ENCODE results near the gene ASCC1.

Gene ASCC1

GRCh38 chr10:72056932-72057751 is 158.9 kb downstream of the ASCC1 start:
- Histone ChIP-seq H3K36me3 (replicated peaks) (no peaks in the 10 kb centered on the region), H3K9me3 (no peaks in the 10 kb centered on the region)
- in situ Hi-C loops (cut with MboI; ENCODE audit: low sequenced_read_pairs): no loop called here

DNA sequence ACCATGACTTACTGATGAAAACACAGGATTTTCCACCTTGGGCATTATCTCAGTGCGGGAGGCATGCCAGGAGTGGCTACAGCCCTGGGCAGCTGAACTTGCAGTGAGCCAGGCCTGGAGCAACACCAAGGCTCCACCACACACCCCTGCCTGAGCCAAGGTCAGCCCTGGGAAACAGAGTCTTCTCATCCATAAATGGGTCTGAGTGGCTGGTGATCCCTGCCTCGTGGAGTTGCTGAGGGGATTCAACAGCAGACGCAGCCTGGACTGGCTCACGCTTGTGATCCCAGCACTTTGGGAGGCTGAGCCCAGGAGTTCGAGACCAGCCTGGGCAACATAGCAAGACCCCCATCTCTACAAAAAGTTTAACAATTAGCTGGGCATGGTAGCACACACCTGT is 160.0 kb downstream of the ASCC1 start:
- Histone ChIP-seq H3K9me3 (no peaks in the 10 kb centered on the region), H3K27me3 (ENCODE audit: low read depth) (no peaks in the 10 kb centered on the region), H3K4me3 (no peak overlapping the region), H3K4me1 (no peaks in the 10 kb centered on the region), H3K36me3 (replicated peaks) (no peaks in the 10 kb centered on the region)
- in situ Hi-C loops (cut with MboI; ENCODE audit: low sequenced_read_pairs): no loop called here
- DNase-seq (ENCODE audit: low spot score in 2 of 2): no peak

More at GRCh38 chr10:72056932-72057751, 158.9 kb downstream of the ASCC1 start:
- Histone ChIP-seq H3K27me3 (ENCODE audit: low read depth) (no peaks in the 10 kb centered on the region), H3K4me1 (no peaks in the 10 kb centered on the region), H3K4me3 (no peak overlapping the region)
- no peak for DNase-seq (ENCODE audit: low spot score in 2 of 2)

- H3K27me3 ChIP-seq (ENCODE audit: low read depth): no peaks in the 10 kb centered on the region
- DNase-seq (ENCODE audit: low spot score in 2 of 2): no peak
- no peaks in the 10 kb centered on the region; the same call in 1 of the 2 replicates for H3K9me3 ChIP-seq
- in situ Hi-C loops (cut with MboI; ENCODE audit: low sequenced_read_pairs): no loop called here
- H3K36me3 ChIP-seq (replicated peaks): no peaks in the 10 kb centered on the region
- no peaks in the 10 kb centered on the region for H3K4me1 ChIP-seq
- H3K4me3 ChIP-seq: no peak overlapping the region
Measured at GRCh38 chr10:72053690-72054089, 162.4 kb downstream of the ASCC1 start.

GRCh38 chr10:72050873-72051272 is 165.2 kb downstream of the ASCC1 start:
- in situ Hi-C loops (cut with MboI; ENCODE audit: low sequenced_read_pairs): no loop called here
- peaks cover 4% of the 10 kb centered on the region for H3K4me1 ChIP-seq

GRCh38 chr10:72049969-72050781 is 165.9 kb downstream of the ASCC1 start:
- Histone ChIP-seq H3K27me3 (ENCODE audit: low read depth) (no peaks in the 10 kb centered on the region), H3K4me3 (no peak overlapping the region), H3K4me1 (peaks cover 4% of the 10 kb centered on the region), H3K36me3 (replicated peaks) (no peaks in the 10 kb centered on the region), H3K9me3 (no peaks in the 10 kb centered on the region; the same call in 1 of the 2 replicates)
- DNase-seq (ENCODE audit: low spot score in 2 of 2): no peak
- in situ Hi-C loops (cut with MboI; ENCODE audit: low sequenced_read_pairs): loop anchor here (5.0 kb wide), 1 partner anchor 172 kb away; no protein-coding TSS in a partner anchor

More at GRCh38 chr10:72050873-72051272, 165.2 kb downstream of the ASCC1 start:
- Histone ChIP-seq H3K27me3 (ENCODE audit: low read depth) (no peaks in the 10 kb centered on the region), H3K36me3 (replicated peaks) (no peaks in the 10 kb centered on the region), H3K4me3 (no peak overlapping the region), H3K9me3 (no peaks in the 10 kb centered on the region; the same call in 1 of the 2 replicates)
- DNase-seq (ENCODE audit: low spot score in 2 of 2): no peak

- no peaks in the 10 kb centered on the region for H3K36me3 ChIP-seq (replicated peaks)
- peaks cover 4% of the 10 kb centered on the region for H3K4me1 ChIP-seq
- no peaks in the 10 kb centered on the region; the same call in 1 of the 2 replicates for H3K9me3 ChIP-seq
- DNase-seq (ENCODE audit: low spot score in 2 of 2): no peak
- in situ Hi-C loops (cut with MboI; ENCODE audit: low sequenced_read_pairs): loop anchor here (5.0 kb wide), 1 partner anchor 173 kb away; no protein-coding TSS in a partner anchor
- no peak overlapping the region for H3K4me3 ChIP-seq
- no peaks in the 10 kb centered on the region for H3K27me3 ChIP-seq (ENCODE audit: low read depth)
Measured at GRCh38 chr10:72049472-72049871, 166.6 kb downstream of the ASCC1 start.

GRCh38 chr10:72048450-72049124 is 167.5 kb downstream of the ASCC1 start:
- in situ Hi-C loops (cut with MboI; ENCODE audit: low sequenced_read_pairs): loop anchor here (5.0 kb wide), 1 partner anchor 174 kb away; no protein-coding TSS in a partner anchor

More at GRCh38 chr10:72048450-72049124, 167.5 kb downstream of the ASCC1 start:
- Histone ChIP-seq H3K4me3 (no peak overlapping the region), H3K36me3 (replicated peaks) (no peaks in the 10 kb centered on the region), H3K27me3 (ENCODE audit: low read depth) (no peaks in the 10 kb centered on the region), H3K4me1 (peaks cover 4% of the 10 kb centered on the region), H3K9me3 (no peaks in the 10 kb centered on the region; the same call in 1 of the 2 replicates)
- peak; percentile 88 to 92 for DNase-seq (ENCODE audit: low spot score in 2 of 2)
